Stimulated activated CD8-positive, alpha-beta memory T cell treated with anti-CD3 and anti-CD28 coated beads, Interleukin-4, amount 100 ng/mL, for 24 hours (primary cell): ENCODE data around the gene CFAP46.
"Not testable (repeated sequence)": the region's sequence is repeated elsewhere in the genome, so short reads cannot be mapped to it uniquely, and the experiment has no call there.

Experiments used
- DNase-seq: peaks from one replicate; pipeline ENCODE4 v3.0.0-alpha.2; 2020; ENCODE audit warnings: low read depth

Gene CFAP46

GRCh38 chr10:132827423-132827789 lies 115.0 kb downstream of the CFAP46 start:
- no peak for DNase-seq

GRCh38 chr10:132826524-132827422 lies 115.6 kb downstream of the CFAP46 start:
- no peak for DNase-seq

- not testable (repeated sequence) for DNase-seq
Measured at GRCh38 chr10:132825783-132826523, 116.4 kb downstream of the CFAP46 start.

GRCh38 chr10:132820056-132820455 lies 122.3 kb downstream of the CFAP46 start:
- DNase-seq, result no peak

- DNase-seq, result no peak
Measured at GRCh38 chr10:132817701-132818211, 124.6 kb downstream of the CFAP46 start.

- DNase-seq, result no peak
Measured at GRCh38 chr10:132816718-132817117, 125.7 kb downstream of the CFAP46 start.

- DNase-seq, result no peak
Measured at GRCh38 chr10:132815168-132815857, 127.1 kb downstream of the CFAP46 start.

- no peak for DNase-seq
Measured at GRCh38 chr10:132814469-132814856, 127.9 kb downstream of the CFAP46 start.

GRCh38 chr10:132813560-132814468 lies 128.6 kb downstream of the CFAP46 start:
- no peak for DNase-seq

- no peak for DNase-seq
Measured at GRCh38 chr10:132813001-132813401, 129.4 kb downstream of the CFAP46 start.

GRCh38 chr10:132812520-132812919 lies 129.8 kb downstream of the CFAP46 start:
- DNase-seq, result no peak

GRCh38 chr10:132811891-132812481 lies 130.4 kb downstream of the CFAP46 start:
- DNase-seq, result no peak

GRCh38 chr10:132810807-132811700 lies 131.3 kb downstream of the CFAP46 start:
- DNase-seq, result no peak

- no peak for DNase-seq
Measured at GRCh38 chr10:132810141-132810806, 132.1 kb downstream of the CFAP46 start.

GRCh38 chr10:132809232-132810140 lies 132.9 kb downstream of the CFAP46 start:
- no peak for DNase-seq

GRCh38 chr10:132808383-132809231 lies 133.8 kb downstream of the CFAP46 start:
- no peak for DNase-seq

- DNase-seq, result no peak
Measured at GRCh38 chr10:132807621-132808049, 134.7 kb downstream of the CFAP46 start.
